Spleen (tissue), 11 donors: ENCODE data around the gene ILDR1. TPM values are rescaled to one million over a fixed set of nuclear protein-coding genes. Genes with fewer than 3 reads are reported as not detected.

ENCODE experiments used
- DNase-seq: peaks from one replicate; pipeline ENCODE4 v3.0.0-alpha.2; 2020
- H3K27ac ChIP-seq, 8 donors: fragments of 200-600 bp; sonication (generic) in 7 of 8; 1 replicate in 4 of 8; 2 replicates in 4 of 8; pipeline versions ENCODE4 v1.5.0 to v1.8.0; 2016 to 2021; ENCODE audit warnings: inconsistent platforms in 4 of 8, mild to moderate bottlenecking in 4 of 8, moderate library complexity in 1 of 8
- H3K27me3 ChIP-seq, 7 donors: fragments of 200-600 bp; sonication (generic) in 6 of 7; replicated peaks in 1 of 7; 1 replicate in 4 of 7; 2 replicates in 3 of 7; pipeline versions ENCODE4 v1.5.0 to v1.8.0; 2016 to 2021; ENCODE audit warnings: inconsistent platforms in 3 of 7, mild to moderate bottlenecking in 1 of 7
- H3K36me3 ChIP-seq, 6 donors: fragments of 200-600 bp; sonication (generic) in 5 of 6; 1 replicate in 4 of 6; 2 replicates in 2 of 6; pipeline versions ENCODE4 v1.5.0 to v1.8.0; 2016 to 2021; ENCODE audit warnings: inconsistent platforms in 2 of 6
- H3K4me1 ChIP-seq, 6 donors: fragments of 200-600 bp; sonication (generic) in 5 of 6; 1 replicate in 3 of 6; 2 replicates in 3 of 6; pipeline versions ENCODE4 v1.5.0 to v1.8.0; 2016 to 2021; ENCODE audit warnings: inconsistent platforms in 3 of 6
- H3K4me3 ChIP-seq, 8 donors: fragments of 200-600 bp; sonication (generic) in 7 of 8; 1 replicate in 4 of 8; 2 replicates in 4 of 8; pipeline versions ENCODE4 v1.5.0 to v1.8.0; 2016 to 2021; ENCODE audit warnings: inconsistent platforms in 4 of 8, mild to moderate bottlenecking in 4 of 8, moderate library complexity in 2 of 8
- H3K9me3 ChIP-seq, 8 donors: fragments of 200-600 bp; sonication (generic) in 7 of 8; 1 replicate in 4 of 8; 2 replicates in 4 of 8; pipeline versions ENCODE4 v1.5.0 to v1.8.0; 2016 to 2021; ENCODE audit warnings: inconsistent platforms in 4 of 8
- POLR2A ChIP-seq, 3 donors: fragments of 450-650 bp; IDR thresholded peaks; one replicate each; pipeline ENCODE4 v1.5.1; 2017; ENCODE audit warnings: antibody characterized with exemption in 3 of 3, mild to moderate bottlenecking in 1 of 3
- POLR2AphosphoS5 ChIP-seq, 3 donors: sonication (generic); formaldehyde crosslinking; IDR thresholded peaks; one replicate each; pipeline ENCODE4 v1.5.1; 2017; ENCODE audit warnings: antibody characterized with exemption in 3 of 3
- WGBS, 5 donors: extraction: QIAGEN DNeasy Blood & Tissue Kit in 3 of 5; methylation state at CpG; one replicate each; pipeline versions ENCODE4 v1.1.5 to v1.1.7; 2013 to 2018; 5-methylcytosine and 5-hydroxymethylcytosine counted together
- intact Hi-C: fragments of 100-400 bp; cut with DNase I; formaldehyde crosslinking; loops from one replicate; pipeline ENCODE4 v1.15.0; 2023; ENCODE audit warnings: low total_unique reads
- polyA plus RNA-seq, 3 donors: library from polyadenylated mRNA; stranded (reverse); fragments of 200-250 nt; gene quantifications; one replicate each; pipeline ENCODE4 v1.2.1, GENCODE V29; 2013
- total RNA-seq, 7 donors: library from RNA; depleted of rRNA in 3 of 7; stranded (reverse); fragments of >200 nt in 3 of 7; fragmentation: NEBNext Ultra II Directional in 4 of 7; extraction: Animal tissue kit (Norgen Biotek cat#: 25700) in 4 of 7; gene quantifications; one replicate each; pipeline versions ENCODE4 v1.1.0 to v1.2.1, GENCODE V29; 2016 to 2021
- TF ChIP-seq, protein P1 (sequence below), 11 experiments: fragments of 200-600 bp in 7 of 11; fragments of 450-650 bp in 4 of 11; sonication (generic) in 4 of 11; IDR thresholded peaks in 8 of 11; conservative IDR thresholded peaks in 3 of 11; 1 replicate in 7 of 11; 2 replicates in 4 of 11; pipeline versions ENCODE4 v1.4.0 to v1.8.0; 2016 to 2021; ENCODE audit warnings: antibody characterized with exemption in 11 of 11, inconsistent platforms in 4 of 11, mild to moderate bottlenecking in 1 of 11
- donor health status: healthy with polysubstance abuse.
- donor health status: DM: no; HTN: no; CAD: no; lungs with moderate emphysema.
- donor health status: DM: no; HTN: no; CAD: no.
- donor health status: Bipolar disorder and iron deficiency.
- donor health status: healthy.
- donor health status: DM: no; HTN: no; CAD: no.
- donor health status: DM: yes; HTN: yes; CAD: no.

ILDR1 gene
- total and polyA plus RNA-seq, 10 donors: 0.26 to 3.1 (median 0.95) TPM

- Histone ChIP-seq H3K27ac (no peak overlapping the region), H3K36me3 (no peaks in the 10 kb centered on the region), H3K4me3 (no peak overlapping the region), H3K4me1 (peaks cover 0 to 9% (median 0%) of the 10 kb centered on the region in 6 donors), H3K9me3 (no peaks in the 10 kb centered on the region), H3K27me3 (no peaks in the 10 kb centered on the region)
- intact Hi-C loops: no loop called here
- TF ChIP-seq POLR2A (IDR thresholded peaks at IDR 0.05): no peak
- no peak for TF ChIP-seq POLR2AphosphoS5 (IDR thresholded peaks at IDR 0.05)
- TF ChIP-seq, protein P1, sequence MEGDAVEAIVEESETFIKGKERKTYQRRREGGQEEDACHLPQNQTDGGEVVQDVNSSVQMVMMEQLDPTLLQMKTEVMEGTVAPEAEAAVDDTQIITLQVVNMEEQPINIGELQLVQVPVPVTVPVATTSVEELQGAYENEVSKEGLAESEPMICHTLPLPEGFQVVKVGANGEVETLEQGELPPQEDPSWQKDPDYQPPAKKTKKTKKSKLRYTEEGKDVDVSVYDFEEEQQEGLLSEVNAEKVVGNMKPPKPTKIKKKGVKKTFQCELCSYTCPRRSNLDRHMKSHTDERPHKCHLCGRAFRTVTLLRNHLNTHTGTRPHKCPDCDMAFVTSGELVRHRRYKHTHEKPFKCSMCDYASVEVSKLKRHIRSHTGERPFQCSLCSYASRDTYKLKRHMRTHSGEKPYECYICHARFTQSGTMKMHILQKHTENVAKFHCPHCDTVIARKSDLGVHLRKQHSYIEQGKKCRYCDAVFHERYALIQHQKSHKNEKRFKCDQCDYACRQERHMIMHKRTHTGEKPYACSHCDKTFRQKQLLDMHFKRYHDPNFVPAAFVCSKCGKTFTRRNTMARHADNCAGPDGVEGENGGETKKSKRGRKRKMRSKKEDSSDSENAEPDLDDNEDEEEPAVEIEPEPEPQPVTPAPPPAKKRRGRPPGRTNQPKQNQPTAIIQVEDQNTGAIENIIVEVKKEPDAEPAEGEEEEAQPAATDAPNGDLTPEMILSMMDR (IDR thresholded peaks at IDR 0.05 in 8 of 11, conservative IDR thresholded peaks at IDR 0.05 in 3 of 11): no peak
- no peak for DNase-seq
- 46 to 68% (median 64%) methylated on average over 4 of the region's 4 CpGs for WGBS, 5 donors
Observed at GRCh38 chr3:122011396-122011795, 10.7 kb downstream of the ILDR1 start.

DNA sequence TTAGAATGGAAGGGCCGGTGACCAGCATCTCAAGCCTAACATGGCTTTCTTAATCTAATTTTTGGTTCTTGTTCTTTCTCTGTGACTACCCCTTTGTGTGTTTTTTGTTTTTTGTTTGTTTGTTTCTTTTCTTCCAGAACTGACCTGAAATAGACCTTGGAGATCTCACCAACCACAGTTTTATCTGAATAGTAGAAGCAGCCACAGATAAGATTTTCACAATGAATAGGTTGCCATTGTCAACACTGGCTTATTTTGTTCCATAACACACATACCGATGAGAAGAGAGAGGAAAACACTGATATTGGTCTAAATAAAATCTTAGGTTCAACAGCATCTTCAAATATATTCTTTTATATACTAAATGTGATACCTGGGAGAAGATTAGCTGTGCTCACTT, 11.5 kb downstream of the ILDR1 start:
- intact Hi-C loops: no loop called here
- Histone ChIP-seq H3K4me1 (peaks cover 0 to 9% (median 0%) of the 10 kb centered on the region in 6 donors), H3K9me3 (no peaks in the 10 kb centered on the region), H3K27me3 (no peaks in the 10 kb centered on the region), H3K4me3 (no peak overlapping the region), H3K36me3 (no peaks in the 10 kb centered on the region), H3K27ac (no peak overlapping the region)
- WGBS, 5 donors: 75 to 86% (median 78%) methylated on average over 2 of the region's 2 CpGs
- DNase-seq: no peak
- no peak for TF ChIP-seq POLR2A (IDR thresholded peaks at IDR 0.05)
- no peak for TF ChIP-seq POLR2AphosphoS5 (IDR thresholded peaks at IDR 0.05)
- TF ChIP-seq, protein P1 (IDR thresholded peaks at IDR 0.05 in 8 of 11, conservative IDR thresholded peaks at IDR 0.05 in 3 of 11): no peak

- 91 to 97% (median 92%) methylated on average over 2 of the region's 2 CpGs for WGBS, 5 donors
- Histone ChIP-seq H3K36me3 (no peaks in the 10 kb centered on the region), H3K4me1 (peaks cover 0 to 24% (median 21%) of the 10 kb centered on the region in 6 donors), H3K4me3 (no peak overlapping the region), H3K9me3 (no peaks in the 10 kb centered on the region), H3K27me3 (no peaks in the 10 kb centered on the region), H3K27ac (no peak overlapping the region)
- no peak for DNase-seq
- no peak for TF ChIP-seq POLR2AphosphoS5 (IDR thresholded peaks at IDR 0.05)
- TF ChIP-seq, protein P1 (IDR thresholded peaks at IDR 0.05 in 8 of 11, conservative IDR thresholded peaks at IDR 0.05 in 3 of 11): no peak
- no peak for TF ChIP-seq POLR2A (IDR thresholded peaks at IDR 0.05)
- intact Hi-C loops: no loop called here
Observed at GRCh38 chr3:122008166-122008565, 13.9 kb downstream of the ILDR1 start.

- Histone ChIP-seq H3K4me1 (peaks cover 7 to 36% (median 31%) of the 10 kb centered on the region in 6 donors), H3K36me3 (no peaks in the 10 kb centered on the region), H3K27me3 (no peaks in the 10 kb centered on the region), H3K4me3 (no peak overlapping the region), H3K9me3 (no peaks in the 10 kb centered on the region), H3K27ac (no peak overlapping the region)
- 79 to 96% (median 84%) methylated on average over 2 of the region's 2 CpGs for WGBS, 5 donors
- TF ChIP-seq, protein P1 (IDR thresholded peaks at IDR 0.05 in 8 of 11, conservative IDR thresholded peaks at IDR 0.05 in 3 of 11): no peak
- TF ChIP-seq POLR2AphosphoS5 (IDR thresholded peaks at IDR 0.05) (no peak), POLR2A (IDR thresholded peaks at IDR 0.05) (no peak)
- intact Hi-C loops: no loop called here
- DNase-seq: no peak
Observed at GRCh38 chr3:122006267-122006666, 15.8 kb downstream of the ILDR1 start.
